Naive thymus-derived CD4-positive, alpha-beta T cell (primary cell): ENCODE measurements around the gene CPEB3. TPM values are rescaled to one million over a fixed set of nuclear protein-coding genes. Genes with fewer than 3 reads are reported as not detected.

Experiments
- ATAC-seq: fragments of 150-1000 bp; cut with Tn5 transposase; 2 replicates; pipeline ENCODE4 v1.10.0; 2021; ENCODE audit warnings: mild to moderate bottlenecking, moderate library complexity
- CTCF ChIA-PET: fragments of 350-600 bp; sonication (Branson Sonifier 250); formaldehyde crosslinking; loops from one replicate; lab custom pipeline; 2021; ENCODE audit warnings: antibody characterized with exemption; lab: Charles Lee
- POLR2A ChIA-PET: fragments of 350-600 bp; sonication (Branson Sonifier 250); formaldehyde crosslinking; loops from one replicate; lab custom pipeline; 2021; ENCODE audit warnings: antibody characterized with exemption, inconsistent platforms; lab: Charles Lee
- DNase-seq, 9 donors: peaks; one replicate each; pipeline versions ENCODE4 v3.0.0 to v3.0.0-alpha.2; 2020 to 2022; ENCODE audit warnings: mixed read lengths in 1 of 9
- H3K27ac ChIP-seq: one replicate; pipeline ENCODE4 v1.7.0; 2013; ENCODE audit warnings: mild to moderate bottlenecking, low read depth, low read length, moderate library complexity
- H3K27me3 ChIP-seq, 2 donors: one replicate each; pipeline ENCODE4 v1.7.0; 2013; ENCODE audit warnings: low read length in 2 of 2, mild to moderate bottlenecking in 2 of 2, moderate library complexity in 2 of 2; ENCODE audit not compliant: control insufficient read depth in 2 of 2, insufficient read depth in 2 of 2
- H3K36me3 ChIP-seq, 3 experiments: 1 replicate in 2 of 3; 2 replicates in 1 of 3; pipeline ENCODE4 v1.7.0; 2013; ENCODE audit warnings: low read length in 3 of 3, mild to moderate bottlenecking in 3 of 3, moderate library complexity in 1 of 3; ENCODE audit not compliant: insufficient read depth in 3 of 3, control insufficient read depth in 2 of 3
- H3K4me1 ChIP-seq, 2 donors: one replicate each; pipeline ENCODE4 v1.7.0; 2013; ENCODE audit warnings: low read length in 2 of 2, mild to moderate bottlenecking in 2 of 2, moderate library complexity in 1 of 2; ENCODE audit not compliant: control insufficient read depth in 2 of 2, insufficient read depth in 2 of 2
- H3K4me3 ChIP-seq: 2 replicates; pipeline ENCODE4 v1.7.0; 2013; ENCODE audit warnings: mild to moderate bottlenecking, low read length
- H3K9me3 ChIP-seq, 3 experiments: 1 replicate in 2 of 3; 2 replicates in 1 of 3; pipeline ENCODE4 v1.7.0; 2013; ENCODE audit warnings: low read length in 3 of 3; ENCODE audit not compliant: control insufficient read depth in 2 of 3
- H3K27ac Mint-ChIP-seq, 9 donors: one replicate each; pipeline ENCODE4 v1.8.0; 2020 to 2022; ENCODE audit warnings: mixed read lengths in 9 of 9, mild to moderate bottlenecking in 8 of 9, moderate library complexity in 5 of 9, inconsistent platforms in 2 of 9
- H3K27me3 Mint-ChIP-seq, 5 donors: one replicate each; pipeline ENCODE4 v1.8.0; 2021 to 2022; ENCODE audit warnings: mixed read lengths in 5 of 5, mild to moderate bottlenecking in 1 of 5
- H3K36me3 Mint-ChIP-seq, 5 donors: one replicate each; pipeline ENCODE4 v1.8.0; 2020 to 2022; ENCODE audit warnings: mixed read lengths in 5 of 5, mild to moderate bottlenecking in 3 of 5, inconsistent platforms in 1 of 5
- H3K4me1 Mint-ChIP-seq, 7 donors: one replicate each; pipeline ENCODE4 v1.8.0; 2020 to 2022; ENCODE audit warnings: mixed read lengths in 7 of 7, mild to moderate bottlenecking in 3 of 7, inconsistent platforms in 1 of 7
- H3K4me3 Mint-ChIP-seq, 10 donors: one replicate each; pipeline ENCODE4 v1.8.0; 2020 to 2022; ENCODE audit warnings: mild to moderate bottlenecking in 10 of 10, mixed read lengths in 10 of 10, moderate library complexity in 6 of 10, inconsistent platforms in 2 of 10
- H3K9me3 Mint-ChIP-seq, 11 donors: one replicate each; pipeline ENCODE4 v1.8.0; 2020 to 2022; ENCODE audit warnings: mixed read lengths in 11 of 11, mild to moderate bottlenecking in 4 of 11, inconsistent platforms in 1 of 11, moderate library complexity in 1 of 11
- intact Hi-C, 2 donors: fragments of 100-400 bp; cut with micrococcal nuclease; formaldehyde crosslinking; loops; one replicate each; pipeline ENCODE4 v1.15.1; 2023
- polyA plus RNA-seq, 2 donors: library from polyadenylated mRNA; unstranded; fragments of 300-500 nt; fragmentation: Illumina TruSeq; gene quantifications; one replicate each; pipeline ENCODE4 v1.2.3, GENCODE V29; 2021
- total RNA-seq, 6 experiments: library from RNA in 5 of 6; stranded (reverse) in 5 of 6; gene quantifications; 1 replicate in 5 of 6; 2 replicates in 1 of 6; pipeline ENCODE4 v1.2.3 and lab custom pipeline; 2021 to 2026

Gene CPEB3
- total and polyA plus RNA-seq, 7 experiments from 2014 or later: 0.74 to 3.3 (median 2.1) TPM

- Mint-ChIP-seq H3K9me3 (peaks cover 0 to 5% (median 0%) of the 10 kb centered on the region in 11 donors), H3K27me3 (no peaks in the 10 kb centered on the region), H3K27ac (no peak overlapping the region), H3K36me3 (peaks cover 0 to 23% (median 5%) of the 10 kb centered on the region in 5 donors), H3K4me1 (peaks cover 0 to 3% (median 0%) of the 10 kb centered on the region in 7 donors), H3K4me3 (no peak overlapping the region)
- Histone ChIP-seq H3K9me3 (no peaks in the 10 kb centered on the region), H3K4me1 (no peaks in the 10 kb centered on the region), H3K27ac (no peak overlapping the region), H3K36me3 (no peaks in the 10 kb centered on the region), H3K27me3 (no peaks in the 10 kb centered on the region), H3K4me3 (no peak overlapping the region)
- ATAC-seq (no peak), DNase-seq (no peak)
- intact Hi-C loops: no loop called here
- ChIA-PET POLR2A (no interaction called here), CTCF (interaction anchor here (0.7 to 0.9 kb wide), 2 partner anchors 24 to 181 kb away, joined by 3 read pairs; no protein-coding TSS in a partner anchor)
These were observed 16.8 kb downstream of the CPEB3 start for GRCh38 chr10:92274071-92274470.

GRCh38 chr10:92268748-92269147 is 22.1 kb downstream of the CPEB3 start:
- no peaks in the 10 kb centered on the region for H3K4me1 ChIP-seq
- ATAC-seq: no peak
- peaks cover 0 to 13% (median 0%) of the 10 kb centered on the region in 7 donors for H3K4me1 Mint-ChIP-seq
- no peak overlapping the region for H3K4me3 ChIP-seq
- ChIA-PET POLR2A (no interaction called here), CTCF (no interaction called here)
- no peak overlapping the region for H3K4me3 Mint-ChIP-seq
- H3K27ac Mint-ChIP-seq: no peak overlapping the region
- intact Hi-C loops: no loop called here
- no peaks in the 10 kb centered on the region for H3K9me3 ChIP-seq
- H3K27me3 Mint-ChIP-seq: no peaks in the 10 kb centered on the region
- no peaks in the 10 kb centered on the region for H3K27me3 ChIP-seq
- H3K36me3 ChIP-seq: no peaks in the 10 kb centered on the region
- peaks cover 0 to 3% (median 0%) of the 10 kb centered on the region in 11 donors for H3K9me3 Mint-ChIP-seq
- peaks cover 0 to 17% (median 5%) of the 10 kb centered on the region in 5 donors for H3K36me3 Mint-ChIP-seq
- no peak overlapping the region for H3K27ac ChIP-seq
- DNase-seq: no peak

- ChIA-PET POLR2A (no interaction called here), CTCF (interaction anchor here (0.6 kb wide), 1 partner anchor 36 kb away, joined by 3 read pairs; no protein-coding TSS in a partner anchor)
- Mint-ChIP-seq H3K36me3 (peaks cover 0 to 16% (median 5%) of the 10 kb centered on the region in 5 donors), H3K4me3 (no peak overlapping the region), H3K4me1 (peaks cover 0 to 13% (median 0%) of the 10 kb centered on the region in 7 donors), H3K9me3 (peaks cover 0 to 3% (median 0%) of the 10 kb centered on the region in 11 donors), H3K27ac (no peak overlapping the region), H3K27me3 (no peaks in the 10 kb centered on the region)
- no peaks in the 10 kb centered on the region for H3K27me3 ChIP-seq
- H3K36me3 ChIP-seq: no peaks in the 10 kb centered on the region
- no peaks in the 10 kb centered on the region for H3K4me1 ChIP-seq
- intact Hi-C loops: no loop called here
- no peaks in the 10 kb centered on the region for H3K9me3 ChIP-seq
- no peak for DNase-seq
- H3K27ac ChIP-seq: no peak overlapping the region
- no peak overlapping the region for H3K4me3 ChIP-seq
- ATAC-seq: no peak
These were observed 23.5 kb downstream of the CPEB3 start for GRCh38 chr10:92267343-92267742.

GRCh38 chr10:92265687-92266258 is 25.1 kb downstream of the CPEB3 start:
- POLR2A ChIA-PET: no interaction called here
- intact Hi-C loops: no loop called here

GRCh38 chr10:92264249-92264648 is 26.6 kb downstream of the CPEB3 start:
- Mint-ChIP-seq H3K4me1 (peaks cover 0 to 13% (median 0%) of the 10 kb centered on the region in 7 donors), H3K27me3 (no peaks in the 10 kb centered on the region), H3K4me3 (no peak overlapping the region), H3K9me3 (no peaks in the 10 kb centered on the region), H3K36me3 (peaks cover 0 to 10% (median 3%) of the 10 kb centered on the region in 5 donors), H3K27ac (no peak overlapping the region)
- intact Hi-C loops: no loop called here
- no peak overlapping the region for H3K27ac ChIP-seq
- H3K9me3 ChIP-seq: no peaks in the 10 kb centered on the region
- ChIA-PET POLR2A (no interaction called here), CTCF (no interaction called here)
- H3K4me3 ChIP-seq: no peak overlapping the region
- no peak for DNase-seq
- no peak for ATAC-seq
- no peaks in the 10 kb centered on the region for H3K27me3 ChIP-seq
- H3K36me3 ChIP-seq: no peaks in the 10 kb centered on the region
- no peaks in the 10 kb centered on the region for H3K4me1 ChIP-seq

More at GRCh38 chr10:92265687-92266258, 25.1 kb downstream of the CPEB3 start:
- H3K27ac ChIP-seq: no peak overlapping the region
- Mint-ChIP-seq H3K36me3 (peaks cover 0 to 14% (median 5%) of the 10 kb centered on the region in 5 donors), H3K27ac (no peak overlapping the region), H3K4me1 (peaks cover 0 to 13% (median 0%) of the 10 kb centered on the region in 7 donors), H3K9me3 (peaks cover 0 to 3% (median 0%) of the 10 kb centered on the region in 11 donors), H3K27me3 (no peaks in the 10 kb centered on the region), H3K4me3 (no peak overlapping the region)
- CTCF ChIA-PET: no interaction called here
- no peaks in the 10 kb centered on the region for H3K27me3 ChIP-seq
- DNase-seq (no peak), ATAC-seq (no peak)
- H3K36me3 ChIP-seq: no peaks in the 10 kb centered on the region
- H3K9me3 ChIP-seq: no peaks in the 10 kb centered on the region
- no peak overlapping the region for H3K4me3 ChIP-seq
- no peaks in the 10 kb centered on the region for H3K4me1 ChIP-seq

- ChIA-PET CTCF (no interaction called here), POLR2A (no interaction called here)
- no peaks in the 10 kb centered on the region for H3K27me3 Mint-ChIP-seq
These were observed 27.5 kb downstream of the CPEB3 start for GRCh38 chr10:92263396-92263795.

GRCh38 chr10:92248566-92248965 is 42.3 kb downstream of the CPEB3 start:
- H3K9me3 ChIP-seq: no peaks in the 10 kb centered on the region
- Mint-ChIP-seq H3K4me3 (no peak overlapping the region), H3K27me3 (no peaks in the 10 kb centered on the region), H3K4me1 (peaks cover 0 to 2% (median under 1%) of the 10 kb centered on the region in 7 donors), H3K27ac (no peak overlapping the region), H3K36me3 (peaks cover 0 to 5% (median 0%) of the 10 kb centered on the region in 5 donors), H3K9me3 (no peaks in the 10 kb centered on the region)
- intact Hi-C loops: loop anchor here in 1 of 2 donors (10.0 kb wide), 2 partner anchors 606 to 1246 kb away; partner anchors contain the start of gene CEP55
- POLR2A ChIA-PET: no interaction called here
- no peaks in the 10 kb centered on the region for H3K4me1 ChIP-seq
- H3K27ac ChIP-seq: no peak overlapping the region
- no peaks in the 10 kb centered on the region for H3K27me3 ChIP-seq
- CTCF ChIA-PET: no interaction called here
- DNase-seq (no peak), ATAC-seq (no peak)
- H3K36me3 ChIP-seq: no peaks in the 10 kb centered on the region
- no peak overlapping the region for H3K4me3 ChIP-seq

More at GRCh38 chr10:92263396-92263795, 27.5 kb downstream of the CPEB3 start:
- H3K36me3 ChIP-seq: no peaks in the 10 kb centered on the region
- Mint-ChIP-seq H3K9me3 (no peaks in the 10 kb centered on the region), H3K4me1 (peaks cover 0 to 13% (median 0%) of the 10 kb centered on the region in 7 donors), H3K36me3 (peaks cover 0 to 7% (median 3%) of the 10 kb centered on the region in 5 donors), H3K4me3 (no peak overlapping the region), H3K27ac (no peak overlapping the region)
- DNase-seq: no peak
- no peaks in the 10 kb centered on the region for H3K27me3 ChIP-seq
- intact Hi-C loops: no loop called here
- H3K27ac ChIP-seq: no peak overlapping the region
- no peaks in the 10 kb centered on the region for H3K9me3 ChIP-seq
- no peak overlapping the region for H3K4me3 ChIP-seq
- H3K4me1 ChIP-seq: no peaks in the 10 kb centered on the region
- no peak for ATAC-seq
